ENCODE results near the gene RNF130.

DNA sequence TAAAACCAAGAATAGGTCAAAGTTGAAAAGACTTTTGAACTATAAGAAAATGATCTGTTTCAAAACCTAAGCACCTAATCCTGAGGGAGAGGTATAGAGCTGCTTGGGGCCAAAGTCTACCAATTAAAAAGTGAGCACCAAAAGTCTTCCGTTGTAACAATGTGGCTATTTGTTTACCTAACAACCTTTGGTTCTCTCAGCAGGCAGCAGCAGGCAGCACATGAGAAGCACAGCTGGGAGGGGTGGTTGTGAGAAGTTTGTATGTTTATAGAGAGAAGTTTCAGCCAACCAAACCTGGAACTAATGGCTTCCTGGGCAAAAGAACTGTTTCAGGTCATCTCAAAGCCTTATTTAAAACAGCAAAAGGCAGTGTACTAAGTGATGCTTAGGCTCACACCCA, 104.1 kb downstream of the RNF130 start:
- TF ChIP-seq CTCF (IDR thresholded peaks at IDR 0.05) (no peak), POLR2A (IDR thresholded peaks at IDR 0.05) (no peak)
